Measurements from ENCODE around the gene NOSTRIN.

The NOSTRIN gene

GRCh38 chr2:168907940-168908662 lies 105.7 kb downstream of the NOSTRIN start:
- no peak for TF ChIP-seq GATA2 (IDR thresholded peaks at IDR 0.05; ENCODE audit: low read depth, low read length)
- no peak for TF ChIP-seq GATA3 (IDR thresholded peaks at IDR 0.05; ENCODE audit: low read depth, low read length)

DNA sequence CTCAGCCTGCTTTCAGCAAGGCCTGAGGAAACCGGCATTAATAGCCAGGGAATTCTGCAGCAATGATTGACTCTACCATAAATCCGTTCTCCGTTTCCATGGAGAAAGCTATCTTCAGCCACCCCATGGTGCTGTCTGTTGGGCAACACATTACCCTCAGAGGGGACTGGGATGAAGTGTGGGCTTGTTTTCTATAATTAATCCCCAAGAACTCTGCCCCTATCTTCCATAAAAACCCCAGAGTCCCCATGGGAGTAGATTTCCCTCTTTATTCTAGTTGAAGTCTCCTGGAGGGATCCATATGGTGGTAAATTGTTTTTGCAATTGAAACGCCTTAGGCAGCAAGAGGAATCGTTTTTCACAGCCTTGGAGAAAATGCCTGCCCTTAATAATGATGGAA lies 107.9 kb downstream of the NOSTRIN start:
- TF ChIP-seq GATA3 (IDR thresholded peaks at IDR 0.05; ENCODE audit: low read depth, low read length), result no peak
- TF ChIP-seq GATA2 (IDR thresholded peaks at IDR 0.05; ENCODE audit: low read depth, low read length), result no peak

- no peak for TF ChIP-seq GATA2 (IDR thresholded peaks at IDR 0.05; ENCODE audit: low read depth, low read length)
- no peak for TF ChIP-seq GATA3 (IDR thresholded peaks at IDR 0.05; ENCODE audit: low read depth, low read length)
Measured at GRCh38 chr2:168912466-168912865, 110.0 kb downstream of the NOSTRIN start.

DNA sequence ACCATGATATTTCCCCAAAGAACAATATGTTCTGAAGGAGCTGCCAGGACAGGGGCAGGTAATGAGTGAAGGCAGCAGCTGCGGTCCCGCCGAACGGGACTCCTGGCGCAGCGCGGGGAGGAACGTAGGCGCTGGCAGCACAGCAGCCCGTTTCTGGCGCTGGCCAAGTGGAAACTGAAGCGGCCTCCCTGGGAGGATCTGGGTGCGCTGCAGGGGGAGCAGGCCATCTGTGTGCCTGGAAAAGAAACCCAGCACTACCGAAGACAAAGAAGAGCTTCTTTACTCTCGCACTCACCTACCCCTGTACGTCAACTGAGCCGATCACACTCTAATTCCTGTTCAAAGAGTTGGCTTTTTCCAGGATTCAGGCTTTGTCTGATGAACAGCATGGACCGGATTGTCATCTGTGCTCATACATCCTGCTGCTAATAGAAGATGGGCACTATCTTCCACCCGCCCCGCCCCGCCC lies 110.5 kb downstream of the NOSTRIN start:
- TF ChIP-seq GATA2 (IDR thresholded peaks at IDR 0.05; ENCODE audit: low read depth, low read length) (no peak), GATA3 (IDR thresholded peaks at IDR 0.05; ENCODE audit: low read depth, low read length) (no peak)

- TF ChIP-seq GATA2 (IDR thresholded peaks at IDR 0.05; ENCODE audit: low read depth, low read length) (no peak), GATA3 (IDR thresholded peaks at IDR 0.05; ENCODE audit: low read depth, low read length) (no peak)
Measured at GRCh38 chr2:168913495-168913894, 111.1 kb downstream of the NOSTRIN start.

All from SH-SY5Y (cell line).